ENCODE measurements around the gene TTC12. TPM values are rescaled to one million over a fixed set of nuclear protein-coding genes. Genes with fewer than 3 reads are reported as not detected.
A peak's percentile ranks its signal among the peaks of the same experiment; 100 is the strongest.

Gene TTC12
- total RNA-seq, 2 experiments from 2014 or later = 16.3 to 17.6 TPM

DNA sequence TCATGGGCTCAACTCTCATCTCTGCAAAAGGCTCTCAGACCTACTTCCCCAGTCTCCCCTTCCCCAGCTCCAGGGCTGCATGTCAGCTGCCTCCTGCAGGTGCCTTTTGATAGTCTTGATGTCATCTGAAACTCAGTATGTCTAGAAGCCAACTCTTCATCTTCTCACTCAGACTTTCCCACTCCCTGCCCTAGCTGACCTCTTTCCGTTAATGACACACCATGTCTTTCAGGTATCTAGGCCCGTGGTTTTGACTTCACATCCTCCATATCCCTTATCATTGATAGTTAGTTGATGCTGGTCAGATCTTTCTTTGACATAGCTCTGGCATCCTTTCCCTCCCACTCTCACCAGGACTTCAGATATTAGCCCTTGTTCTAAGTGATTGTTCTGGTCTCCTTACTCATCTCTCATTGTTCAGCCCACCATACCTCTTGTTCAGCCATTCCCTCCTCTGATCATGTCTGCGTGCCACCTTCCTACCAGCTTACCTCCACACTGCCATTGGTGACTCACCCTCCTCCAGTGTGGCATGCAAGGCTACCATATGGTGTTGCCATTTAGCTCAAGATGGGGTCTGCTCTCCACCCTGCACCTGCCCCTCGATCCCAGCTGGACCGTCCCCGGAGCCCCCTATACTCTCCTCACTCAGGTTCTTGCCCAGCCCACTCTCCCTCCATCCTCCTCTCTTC lies 18.4 kb downstream of the TTC12 start:
- ATAC-seq (peak; percentile 39), DNase-seq (no peak)
- CTCF ChIA-PET = interaction anchor here (0.5 to 1.0 kb wide), 3 partner anchors 8 to 811 kb away, joined by 3 read pairs; no protein-coding TSS in a partner anchor
- H3K36me3 Mint-ChIP-seq (ENCODE audit: low read depth) = peaks cover 40% of the 10 kb centered on the region
- H3K9me3 Mint-ChIP-seq (ENCODE audit: low read depth) = no peaks in the 10 kb centered on the region
- H3K4me1 Mint-ChIP-seq = peaks cover 7% of the 10 kb centered on the region
- H3K27ac Mint-ChIP-seq = no peak overlapping the region
- POLR2A ChIA-PET = no interaction called here
- intact Hi-C loops (cut with DNase I, micrococcal nuclease) = no loop called here
- H3K27me3 Mint-ChIP-seq = no peaks in the 10 kb centered on the region
- no peak overlapping the region for H3K4me3 Mint-ChIP-seq

DNA sequence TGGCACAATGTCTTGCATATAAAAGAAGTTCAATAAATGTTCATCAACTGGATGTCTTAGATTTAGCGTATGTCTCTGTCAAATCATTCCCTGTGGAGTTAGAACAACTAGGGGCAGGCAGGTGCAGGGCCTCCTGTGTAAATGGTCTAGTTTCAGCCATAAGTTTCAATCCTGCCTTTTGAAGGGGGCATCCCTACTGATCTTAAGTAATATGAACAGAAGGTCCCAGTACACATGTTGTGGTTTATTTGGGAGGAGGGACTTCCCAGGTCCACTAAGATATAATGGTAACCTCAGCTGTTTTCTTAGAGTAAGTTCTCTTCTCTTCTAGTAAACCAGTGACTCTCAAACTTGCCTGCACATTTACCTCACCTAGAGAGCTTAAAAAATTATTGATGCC lies 19.8 kb downstream of the TTC12 start:
- no peaks in the 10 kb centered on the region for H3K27me3 Mint-ChIP-seq
- ATAC-seq (no peak), DNase-seq (no peak)
- no peak overlapping the region for H3K27ac Mint-ChIP-seq
- H3K4me3 Mint-ChIP-seq = no peak overlapping the region
- intact Hi-C loops (cut with DNase I, micrococcal nuclease) = no loop called here
- H3K9me3 Mint-ChIP-seq (ENCODE audit: low read depth) = no peaks in the 10 kb centered on the region
- peaks cover 38% of the 10 kb centered on the region for H3K36me3 Mint-ChIP-seq (ENCODE audit: low read depth)
- CTCF ChIA-PET = no interaction called here
- POLR2A ChIA-PET = no interaction called here
- H3K4me1 Mint-ChIP-seq = peaks cover 7% of the 10 kb centered on the region

DNA sequence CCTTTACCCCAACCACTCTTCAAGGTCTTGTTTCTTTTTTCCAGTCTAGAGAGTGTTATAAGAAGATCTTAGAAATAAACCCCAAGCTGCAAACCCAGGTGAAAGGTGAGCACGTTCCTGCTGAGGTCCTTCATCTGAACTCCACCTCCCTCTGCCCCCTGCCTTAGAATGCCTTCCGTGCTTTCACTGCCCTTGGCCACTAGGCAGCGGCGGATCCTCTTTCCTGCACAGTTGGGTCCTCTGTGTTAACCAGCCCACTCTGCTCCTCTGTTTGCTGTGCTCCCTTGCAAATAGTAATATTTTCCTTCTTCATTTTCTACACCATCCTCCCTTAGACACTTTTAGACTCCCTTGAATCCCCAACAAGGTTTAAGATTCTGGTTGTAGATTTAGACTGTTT lies 24.3 kb downstream of the TTC12 start:
- ChIA-PET CTCF (no interaction called here), POLR2A (no interaction called here)
- intact Hi-C loops (cut with DNase I, micrococcal nuclease) = no loop called here
- Mint-ChIP-seq H3K9me3 (ENCODE audit: low read depth) (no peaks in the 10 kb centered on the region), H3K4me3 (no peak overlapping the region), H3K36me3 (ENCODE audit: low read depth) (peaks cover 48% of the 10 kb centered on the region), H3K27me3 (no peaks in the 10 kb centered on the region), H3K27ac (no peak overlapping the region), H3K4me1 (no peaks in the 10 kb centered on the region)
- ATAC-seq = no peak
- no peak for DNase-seq

DNA sequence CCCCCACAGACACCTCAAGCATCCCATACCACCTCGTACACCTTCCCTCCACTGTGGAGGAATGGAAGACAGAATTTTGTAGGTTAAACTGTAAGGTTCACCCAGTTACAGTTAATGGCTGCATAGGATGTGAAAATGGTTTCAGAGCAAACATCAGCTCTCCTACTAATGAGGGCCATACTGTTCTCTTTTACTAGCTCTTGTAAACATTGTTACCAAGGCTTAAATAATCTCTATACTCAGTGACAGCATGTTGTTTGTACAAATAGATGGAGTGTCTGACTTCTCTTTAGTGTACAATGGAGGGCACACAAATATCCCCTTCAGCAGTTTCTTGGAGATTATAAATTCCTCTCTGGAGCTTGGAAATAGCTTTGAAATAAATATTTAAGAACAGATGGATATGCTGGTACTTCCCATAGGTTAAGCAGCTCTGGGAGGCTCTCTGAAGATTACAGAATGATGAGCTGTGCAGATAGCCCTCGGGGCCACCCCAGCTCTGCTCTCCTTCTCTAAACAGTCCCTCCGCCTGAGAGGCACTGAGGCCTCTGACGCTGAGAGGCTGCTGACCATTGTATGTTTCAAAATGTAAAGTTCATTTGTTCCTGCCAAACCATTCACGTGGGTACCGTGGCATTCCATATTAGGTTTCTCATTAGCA lies 25.7 kb downstream of the TTC12 start:
- H3K27ac Mint-ChIP-seq = no peak overlapping the region
- no peak for ATAC-seq
- peaks cover 48% of the 10 kb centered on the region for H3K36me3 Mint-ChIP-seq (ENCODE audit: low read depth)
- intact Hi-C loops (cut with DNase I, micrococcal nuclease) = no loop called here
- H3K4me1 Mint-ChIP-seq = no peaks in the 10 kb centered on the region
- no peak for DNase-seq
- no peaks in the 10 kb centered on the region for H3K9me3 Mint-ChIP-seq (ENCODE audit: low read depth)
- H3K4me3 Mint-ChIP-seq = no peak overlapping the region
- H3K27me3 Mint-ChIP-seq = no peaks in the 10 kb centered on the region
- CTCF ChIA-PET = no interaction called here
- POLR2A ChIA-PET = no interaction called here

DNA sequence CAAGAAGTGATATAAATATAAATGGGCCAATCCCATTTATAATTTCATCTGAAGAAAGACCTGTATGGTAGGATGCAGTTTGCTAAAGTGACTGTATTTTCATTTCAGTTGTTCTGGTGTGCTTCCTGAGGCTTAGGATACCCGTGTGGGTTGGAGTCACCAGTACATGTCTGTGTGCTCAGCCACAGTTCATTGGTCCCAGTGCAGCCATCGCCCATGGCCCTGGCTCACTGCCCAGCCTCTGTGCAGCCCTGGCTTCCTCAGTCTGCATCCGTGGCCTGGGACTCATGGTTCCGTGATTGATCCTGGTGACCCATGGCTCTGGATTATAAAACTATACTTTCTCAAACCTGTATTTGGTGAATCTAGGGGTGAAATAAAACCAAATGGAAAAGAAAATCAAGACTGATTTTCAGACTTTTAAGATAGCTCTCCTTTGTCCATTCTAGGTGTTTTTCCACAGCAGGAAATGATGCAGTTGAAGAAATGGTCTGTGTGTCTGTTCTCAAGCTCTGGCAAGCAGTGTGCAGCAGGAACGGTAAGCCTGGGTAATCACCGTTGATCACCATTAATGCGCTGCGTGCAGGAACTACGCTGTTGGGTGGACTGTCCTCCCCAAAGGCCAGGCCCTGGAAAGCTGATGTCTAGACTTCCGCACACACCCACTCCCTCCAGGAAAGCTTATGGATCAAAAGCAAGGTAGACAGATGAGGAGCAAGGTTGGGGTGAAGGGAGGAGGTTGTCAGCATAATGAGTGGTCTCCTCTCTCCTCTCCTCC lies 27.2 kb downstream of the TTC12 start:
- ATAC-seq (no peak), DNase-seq (no peak)
- intact Hi-C loops (cut with DNase I, micrococcal nuclease) = no loop called here
- H3K27ac Mint-ChIP-seq = no peak overlapping the region
- H3K36me3 Mint-ChIP-seq (ENCODE audit: low read depth) = peaks cover 37% of the 10 kb centered on the region
- H3K27me3 Mint-ChIP-seq = no peaks in the 10 kb centered on the region
- POLR2A ChIA-PET = interaction anchor here (0.8 kb wide), 1 partner anchor 107 kb away, joined by 4 read pairs; no protein-coding TSS in a partner anchor
- H3K9me3 Mint-ChIP-seq (ENCODE audit: low read depth) = no peaks in the 10 kb centered on the region
- H3K4me3 Mint-ChIP-seq = no peak overlapping the region
- CTCF ChIA-PET = interaction anchor here (0.7 kb wide), 1 partner anchor 9 kb away, joined by 3 read pairs; no protein-coding TSS in a partner anchor
- no peaks in the 10 kb centered on the region for H3K4me1 Mint-ChIP-seq

DNA sequence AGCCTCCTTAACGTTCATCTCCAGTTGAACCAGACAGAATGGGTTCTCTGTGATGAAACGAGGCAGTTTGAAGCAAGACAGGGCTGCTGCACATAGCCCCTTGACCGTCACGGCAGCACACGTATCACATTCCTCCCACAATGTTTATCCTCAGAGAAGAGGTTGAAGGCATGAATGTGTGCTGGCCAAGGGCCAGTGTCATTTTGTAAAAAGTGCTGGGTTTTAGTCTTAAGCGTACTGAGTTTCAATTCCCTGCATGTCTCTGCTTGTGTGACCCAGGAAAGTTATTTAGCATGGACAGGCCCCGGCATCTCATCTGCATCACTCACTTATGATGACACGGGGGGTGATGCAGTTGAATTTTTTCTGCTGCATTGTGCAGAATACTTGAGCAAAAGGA lies 31.6 kb downstream of the TTC12 start:
- H3K4me3 Mint-ChIP-seq = no peak overlapping the region
- no peaks in the 10 kb centered on the region for H3K4me1 Mint-ChIP-seq

DNA sequence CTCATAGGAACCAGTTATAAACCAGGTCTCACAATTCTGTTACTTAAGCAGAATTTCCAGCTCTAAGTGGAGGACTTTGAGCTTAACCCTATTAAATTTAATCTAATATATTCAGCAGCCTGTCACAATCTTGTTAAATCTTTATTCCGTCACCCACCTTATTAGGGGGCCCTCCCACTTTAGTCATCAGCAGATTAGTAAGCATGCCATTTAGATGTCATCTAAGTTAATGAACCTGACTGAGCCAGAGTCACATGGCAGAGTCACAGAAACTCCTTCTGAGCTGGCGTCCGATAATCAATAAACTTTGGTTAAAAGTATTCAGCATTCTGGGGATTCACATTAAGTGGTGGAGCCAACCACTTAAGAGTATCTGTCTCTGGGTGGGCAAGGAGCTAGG lies 35.1 kb downstream of the TTC12 start:
- no peak overlapping the region for H3K4me3 Mint-ChIP-seq
- no peak overlapping the region for H3K27ac Mint-ChIP-seq
- H3K4me1 Mint-ChIP-seq = no peaks in the 10 kb centered on the region
- ChIA-PET CTCF (no interaction called here), POLR2A (no interaction called here)
- intact Hi-C loops (cut with DNase I, micrococcal nuclease) = no loop called here
- H3K36me3 Mint-ChIP-seq (ENCODE audit: low read depth) = peaks cover 44% of the 10 kb centered on the region
- peaks cover 7% of the 10 kb centered on the region for H3K9me3 Mint-ChIP-seq (ENCODE audit: low read depth)
- no peaks in the 10 kb centered on the region for H3K27me3 Mint-ChIP-seq
- DNase-seq (no peak), ATAC-seq (no peak)

More for the DNA sequence above, 31.6 kb downstream of the TTC12 start:
- H3K36me3 Mint-ChIP-seq (ENCODE audit: low read depth) = peaks cover 27% of the 10 kb centered on the region
- CTCF ChIA-PET = no interaction called here
- no peaks in the 10 kb centered on the region for H3K27me3 Mint-ChIP-seq
- H3K9me3 Mint-ChIP-seq (ENCODE audit: low read depth) = no peaks in the 10 kb centered on the region
- DNase-seq (no peak), ATAC-seq (no peak)
- H3K27ac Mint-ChIP-seq = no peak overlapping the region
- POLR2A ChIA-PET = no interaction called here
- intact Hi-C loops (cut with DNase I, micrococcal nuclease) = no loop called here

DNA sequence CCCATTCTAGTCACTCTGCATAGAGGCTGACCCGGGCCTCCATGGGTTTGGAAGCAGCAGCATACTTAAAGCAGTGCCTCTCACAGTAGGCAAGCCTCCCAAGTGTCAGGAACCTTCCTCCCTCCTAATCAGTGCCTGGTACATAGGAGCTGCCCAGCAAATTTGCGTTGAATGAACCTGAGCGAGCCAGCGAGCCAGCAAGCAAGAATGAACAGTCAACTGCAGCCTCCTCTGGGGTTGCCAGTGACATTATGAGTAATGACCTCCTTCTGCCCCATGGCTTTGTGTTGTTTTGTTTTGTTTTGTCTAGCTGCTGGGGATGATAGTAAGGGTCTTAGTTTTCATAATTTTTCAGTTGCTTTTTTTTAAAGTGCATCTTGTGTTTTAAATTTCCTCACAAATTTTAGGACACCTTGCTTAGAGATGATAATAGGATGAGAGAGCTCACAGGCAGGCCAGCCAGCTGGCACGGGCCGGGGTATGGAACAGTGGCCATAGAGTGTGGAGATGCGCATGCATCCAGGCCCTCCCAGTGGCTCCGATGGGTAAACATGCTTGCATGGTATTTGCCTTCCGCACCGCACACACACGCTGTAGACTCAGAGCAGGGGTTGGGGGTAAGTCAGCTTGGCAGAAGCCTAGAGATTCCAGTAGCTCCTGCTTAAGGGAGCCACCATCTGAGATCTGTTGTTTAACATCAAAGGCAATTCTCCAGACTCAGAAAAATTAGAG lies 36.1 kb downstream of the TTC12 start:
- intact Hi-C loops (cut with DNase I, micrococcal nuclease) = no loop called here
- ChIA-PET POLR2A (no interaction called here), CTCF (no interaction called here)
- H3K27ac Mint-ChIP-seq = no peak overlapping the region
- H3K36me3 Mint-ChIP-seq (ENCODE audit: low read depth) = peaks cover 53% of the 10 kb centered on the region
- H3K27me3 Mint-ChIP-seq = no peaks in the 10 kb centered on the region
- ATAC-seq (no peak), DNase-seq (no peak)
- no peaks in the 10 kb centered on the region for H3K4me1 Mint-ChIP-seq
- H3K9me3 Mint-ChIP-seq (ENCODE audit: low read depth) = peaks cover 16% of the 10 kb centered on the region
- no peak overlapping the region for H3K4me3 Mint-ChIP-seq

DNA sequence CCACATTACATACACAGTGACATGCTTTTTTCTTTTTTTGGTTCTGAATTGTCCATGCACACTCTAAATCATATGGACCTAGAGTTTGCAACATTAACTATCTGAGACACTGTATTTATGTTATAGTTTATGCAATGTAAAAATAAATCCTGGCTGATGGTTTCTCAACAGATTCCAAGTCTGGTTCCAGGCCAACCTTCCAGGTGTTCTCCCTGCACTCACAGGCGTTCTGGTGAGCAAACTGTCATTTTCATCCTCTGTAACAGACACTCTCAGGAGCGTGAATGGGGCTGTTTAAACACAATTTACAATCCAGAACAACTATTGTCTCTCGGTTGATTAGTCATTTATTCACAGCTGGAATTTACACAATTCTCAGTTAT lies 36.7 kb downstream of the TTC12 start:
- ATAC-seq (no peak), DNase-seq (no peak)
- Mint-ChIP-seq H3K4me1 (no peaks in the 10 kb centered on the region), H3K27ac (no peak overlapping the region), H3K9me3 (ENCODE audit: low read depth) (peaks cover 19% of the 10 kb centered on the region), H3K36me3 (ENCODE audit: low read depth) (peaks cover 58% of the 10 kb centered on the region), H3K27me3 (no peaks in the 10 kb centered on the region), H3K4me3 (no peak overlapping the region)
- ChIA-PET POLR2A (no interaction called here), CTCF (no interaction called here)
- intact Hi-C loops (cut with DNase I, micrococcal nuclease) = no loop called here

DNA sequence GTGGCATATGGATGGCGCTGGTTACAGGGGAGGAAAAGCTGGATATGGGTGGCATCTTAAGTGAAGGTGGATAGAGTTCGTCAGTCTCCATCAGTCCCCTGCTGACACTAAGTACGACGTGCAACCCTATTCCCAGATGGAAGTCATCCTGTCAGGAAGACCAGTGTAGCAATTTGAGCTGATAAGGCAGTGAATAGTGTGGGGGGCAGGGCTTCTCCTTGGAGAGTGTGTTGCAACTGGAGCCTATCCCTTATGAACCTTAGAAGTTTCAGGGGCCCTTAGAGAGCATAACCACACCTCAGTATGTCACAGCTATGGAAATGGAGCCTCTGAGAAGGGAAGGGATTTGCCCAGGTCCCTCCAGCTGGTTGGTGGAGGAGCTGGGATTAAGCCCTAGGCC lies 37.1 kb downstream of the TTC12 start:
- Mint-ChIP-seq H3K4me3 (no peak overlapping the region), H3K27me3 (no peaks in the 10 kb centered on the region), H3K36me3 (ENCODE audit: low read depth) (peaks cover 62% of the 10 kb centered on the region), H3K27ac (no peak overlapping the region), H3K4me1 (no peaks in the 10 kb centered on the region), H3K9me3 (ENCODE audit: low read depth) (peaks cover 22% of the 10 kb centered on the region)
- POLR2A ChIA-PET = no interaction called here
- ATAC-seq = no peak
- CTCF ChIA-PET = no interaction called here
- DNase-seq = no peak
- intact Hi-C loops (cut with DNase I, micrococcal nuclease) = no loop called here

DNA sequence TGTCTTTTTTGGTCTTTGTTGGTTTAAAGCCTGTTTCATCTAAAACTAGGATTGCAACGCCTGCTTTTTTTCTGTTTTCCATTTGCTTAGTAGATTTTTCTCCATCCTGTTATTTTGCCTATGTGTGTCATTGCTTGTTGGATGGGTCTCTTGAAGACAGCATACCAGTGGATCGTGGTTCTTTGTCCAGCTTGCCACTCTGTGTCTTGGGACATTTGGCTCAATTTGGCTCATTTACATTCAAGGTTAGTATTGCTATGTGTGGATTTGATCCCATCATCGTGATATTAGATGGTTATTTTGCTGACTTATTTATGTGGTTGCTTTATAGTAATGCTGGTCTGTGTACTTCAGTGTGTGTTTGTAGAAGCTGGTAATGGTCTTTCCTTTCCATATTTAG lies 41.8 kb downstream of the TTC12 start:
- Mint-ChIP-seq H3K36me3 (ENCODE audit: low read depth) (peaks cover 76% of the 10 kb centered on the region), H3K4me3 (no peak overlapping the region), H3K27ac (no peak overlapping the region), H3K9me3 (ENCODE audit: low read depth) (peaks cover 27% of the 10 kb centered on the region), H3K4me1 (no peaks in the 10 kb centered on the region), H3K27me3 (no peaks in the 10 kb centered on the region)
- DNase-seq (no peak), ATAC-seq (no peak)
- intact Hi-C loops (cut with DNase I, micrococcal nuclease) = no loop called here
- CTCF ChIA-PET = no interaction called here
- POLR2A ChIA-PET = no interaction called here
